Right kidney (tissue), 9 donors: ENCODE measurements around the gene KCTD19.
A peak's percentile ranks its signal among the peaks of the same experiment; 100 is the strongest.
"Not testable (repeated sequence)": the region's sequence is repeated elsewhere in the genome, so short reads cannot be mapped to it uniquely, and the experiment has no call there.

Experiments used
- DNase-seq: peaks from one replicate; pipeline ENCODE4 v3.0.0-alpha.2; 2016
- long read RNA-seq, 8 donors: transcript quantifications; one replicate each; lab custom pipeline, GENCODE V29; 2026

KCTD19 gene
- long read RNA-seq, donor 1: 0 reads
- long read RNA-seq, donor 2: 0 reads
- long read RNA-seq, donor 3: 0 reads
- long read RNA-seq, donor 4: 0 reads
- long read RNA-seq, donor 5: 0 reads
- long read RNA-seq, donor 6: 0 reads
- long read RNA-seq, donor 7: 0 reads
- long read RNA-seq, donor 8: 0 reads

- peak; percentile 59 for DNase-seq
These were observed at the start of gene KCTD19, which contains the start of gene LRRC36 for GRCh38 chr16:67326472-67327309. Gene KCTD19, minus strand, starts transcription at chr16:67326741. Its CDS starts 34 bp downstream, at chr16:67326707. Gene LRRC36, plus strand, starts transcription at chr16:67326815. Its CDS starts 48 bp downstream, at chr16:67326863.

- DNase-seq: not testable (repeated sequence)
These were observed 49.5 kb upstream of the KCTD19 start for GRCh38 chr16:67376012-67376411.

GRCh38 chr16:67372664-67373063 is 46.1 kb upstream of the KCTD19 start:
- DNase-seq: no peak

- DNase-seq: no peak
These were observed 44.1 kb upstream of the KCTD19 start for GRCh38 chr16:67370661-67371060.

- DNase-seq: no peak
These were observed 38.2 kb upstream of the KCTD19 start for GRCh38 chr16:67364600-67365235.

- DNase-seq: no peak
These were observed 34.5 kb upstream of the KCTD19 start for GRCh38 chr16:67361038-67361437.

- DNase-seq: not testable (repeated sequence)
These were observed 33.2 kb upstream of the KCTD19 start for GRCh38 chr16:67359540-67360269.

GRCh38 chr16:67357561-67357960 is 31.0 kb upstream of the KCTD19 start:
- no peak for DNase-seq

- DNase-seq: peak; percentile 30
These were observed 29.9 kb upstream of the KCTD19 start for GRCh38 chr16:67356396-67356795.

GRCh38 chr16:67352463-67352862 is 25.9 kb upstream of the KCTD19 start:
- not testable (repeated sequence) for DNase-seq

GRCh38 chr16:67350324-67350723 is 23.8 kb upstream of the KCTD19 start:
- DNase-seq: no peak

GRCh38 chr16:67349172-67349571 is 22.6 kb upstream of the KCTD19 start:
- DNase-seq: no peak

- DNase-seq: no peak
These were observed 19.8 kb upstream of the KCTD19 start for GRCh38 chr16:67346341-67346740.

GRCh38 chr16:67345401-67345800 is 18.9 kb upstream of the KCTD19 start:
- no peak for DNase-seq

- no peak for DNase-seq
These were observed 16.1 kb upstream of the KCTD19 start for GRCh38 chr16:67342616-67343015.

- DNase-seq: no peak
These were observed 14.7 kb upstream of the KCTD19 start for GRCh38 chr16:67341250-67341649.

- no peak for DNase-seq
These were observed 12.9 kb upstream of the KCTD19 start for GRCh38 chr16:67339453-67339852.

GRCh38 chr16:67336648-67337047 is 10.1 kb upstream of the KCTD19 start:
- no peak for DNase-seq

GRCh38 chr16:67336116-67336515 is 9.6 kb upstream of the KCTD19 start:
- no peak for DNase-seq

- no peak for DNase-seq
These were observed 6.8 kb upstream of the KCTD19 start for GRCh38 chr16:67333315-67333714.

GRCh38 chr16:67329901-67330300 is 3.4 kb upstream of the KCTD19 start:
- DNase-seq: no peak

GRCh38 chr16:67327743-67328142 is 1.2 kb upstream of the KCTD19 start:
- no peak for DNase-seq

- no peak for DNase-seq
These were observed 448 bp downstream of the KCTD19 start for GRCh38 chr16:67326115-67326471.
